NT2/D1 (cell line): Measurements from ENCODE around the gene FBXO36.
"Not testable (repeated sequence)": the region's sequence is repeated elsewhere in the genome, so short reads cannot be mapped to it uniquely, and the experiment has no call there.

Experiments used
- DNase-seq: peaks from one replicate; pipeline ENCODE4 v3.0.0-alpha.2; 2011; ENCODE audit warnings: low read depth, low spot score
- H3K27me3 ChIP-seq: 2 replicates; pipeline ENCODE4 v1.6.0; 2011; ENCODE audit warnings: mild to moderate bottlenecking; ENCODE audit not compliant: insufficient read length, insufficient read depth
- H3K36me3 ChIP-seq: 2 replicates; pipeline ENCODE4 v1.6.1; 2011; ENCODE audit warnings: mild to moderate bottlenecking, low read length, mixed read lengths; ENCODE audit not compliant: insufficient read depth, insufficient read length
- H3K4me1 ChIP-seq: 2 replicates; pipeline ENCODE4 v1.5.1; 2011; ENCODE audit not compliant: insufficient read depth, insufficient read length
- H3K4me3 ChIP-seq: 2 replicates; pipeline ENCODE4 v1.5.1; 2011; ENCODE audit warnings: low read depth; ENCODE audit not compliant: insufficient read length
- H3K9ac ChIP-seq: 2 replicates; pipeline ENCODE4 v1.6.0; 2011; ENCODE audit warnings: low read depth; ENCODE audit not compliant: insufficient read length
- H3K9me3 ChIP-seq: 2 replicates; pipeline ENCODE4 v1.5.1; 2011; ENCODE audit warnings: mild to moderate bottlenecking, low read length; ENCODE audit not compliant: insufficient read depth
- SUZ12 ChIP-seq: IDR thresholded peaks from 2 replicates; pipeline ENCODE4 v1.6.1; 2011; ENCODE audit not compliant: insufficient read length, insufficient read depth; ENCODE audit errors: extremely low read depth
- YY1 ChIP-seq: IDR thresholded peaks from 2 replicates; pipeline ENCODE4 v1.6.1; 2011; ENCODE audit not compliant: insufficient read length, insufficient read depth
- ZNF274 ChIP-seq: IDR thresholded peaks from 2 replicates; pipeline ENCODE4 v1.6.1; 2011; ENCODE audit warnings: mild to moderate bottlenecking, low read depth, low read length

Gene FBXO36

GRCh38 chr2:229943770-229944449, 21.6 kb downstream of the FBXO36 start:
- H3K27me3 ChIP-seq = no peaks in the 10 kb centered on the region
- DNase-seq = no peak
- no peaks in the 10 kb centered on the region for H3K9me3 ChIP-seq
- no peak overlapping the region for H3K9ac ChIP-seq
- no peaks in the 10 kb centered on the region for H3K4me1 ChIP-seq
- peaks cover 6% of the 10 kb centered on the region for H3K36me3 ChIP-seq
- H3K4me3 ChIP-seq = no peak overlapping the region
- no peak for TF ChIP-seq YY1
- no peak for TF ChIP-seq SUZ12
- no peak for TF ChIP-seq ZNF274

- H3K27me3 ChIP-seq = no peaks in the 10 kb centered on the region
- no peak for DNase-seq
- H3K4me3 ChIP-seq = no peak overlapping the region
- H3K9ac ChIP-seq = no peak overlapping the region
- no peaks in the 10 kb centered on the region for H3K9me3 ChIP-seq
- peaks cover 2% of the 10 kb centered on the region for H3K36me3 ChIP-seq
- TF ChIP-seq SUZ12 (no peak), ZNF274 (no peak), YY1 (no peak)
- H3K4me1 ChIP-seq = no peaks in the 10 kb centered on the region
These were observed 23.7 kb downstream of the FBXO36 start for GRCh38 chr2:229945975-229946374.

- no peaks in the 10 kb centered on the region for H3K27me3 ChIP-seq
- peaks cover 2% of the 10 kb centered on the region for H3K36me3 ChIP-seq
- H3K9ac ChIP-seq = no peak overlapping the region
- no peak for TF ChIP-seq SUZ12
- TF ChIP-seq YY1 = no peak
- TF ChIP-seq ZNF274 = no peak
- H3K4me1 ChIP-seq = no peaks in the 10 kb centered on the region
- no peaks in the 10 kb centered on the region for H3K9me3 ChIP-seq
- no peak for DNase-seq
- no peak overlapping the region for H3K4me3 ChIP-seq
These were observed 25.2 kb downstream of the FBXO36 start for GRCh38 chr2:229947544-229947943.

GRCh38 chr2:229952256-229952835, 30.0 kb downstream of the FBXO36 start:
- DNase-seq = peak; percentile 71
- H3K4me3 ChIP-seq = peak overlapping the region; percentile 65
- no peaks in the 10 kb centered on the region for H3K36me3 ChIP-seq
- TF ChIP-seq YY1 (no peak), SUZ12 (no peak), ZNF274 (no peak)
- H3K4me1 ChIP-seq = no peaks in the 10 kb centered on the region
- peak overlapping the region; percentile 74 for H3K9ac ChIP-seq
- no peaks in the 10 kb centered on the region for H3K9me3 ChIP-seq
- no peaks in the 10 kb centered on the region for H3K27me3 ChIP-seq

GRCh38 chr2:229955663-229956062, 33.4 kb downstream of the FBXO36 start:
- TF ChIP-seq ZNF274 = no peak
- no peak for TF ChIP-seq SUZ12
- TF ChIP-seq YY1 = no peak
- Histone ChIP-seq H3K36me3 (peaks cover 3% of the 10 kb centered on the region), H3K4me1 (no peaks in the 10 kb centered on the region), H3K27me3 (no peaks in the 10 kb centered on the region), H3K4me3 (no peak overlapping the region), H3K9ac (no peak overlapping the region), H3K9me3 (no peaks in the 10 kb centered on the region)
- no peak for DNase-seq

GRCh38 chr2:229956491-229956890, 34.2 kb downstream of the FBXO36 start:
- Histone ChIP-seq H3K36me3 (peaks cover 3% of the 10 kb centered on the region), H3K9ac (no peak overlapping the region), H3K4me3 (no peak overlapping the region), H3K9me3 (no peaks in the 10 kb centered on the region), H3K4me1 (no peaks in the 10 kb centered on the region), H3K27me3 (no peaks in the 10 kb centered on the region)
- TF ChIP-seq YY1 (no peak), ZNF274 (no peak), SUZ12 (no peak)
- DNase-seq = no peak

- not testable (repeated sequence) for H3K9ac ChIP-seq, H3K27me3 ChIP-seq, H3K4me3 ChIP-seq, H3K4me1 ChIP-seq, H3K36me3 ChIP-seq, DNase-seq, H3K9me3 ChIP-seq
These were observed 41.3 kb downstream of the FBXO36 start for GRCh38 chr2:229963596-229963995.

- H3K4me3 ChIP-seq = no peak overlapping the region
- no peaks in the 10 kb centered on the region for H3K4me1 ChIP-seq
- H3K36me3 ChIP-seq = no peaks in the 10 kb centered on the region
- DNase-seq = no peak
- no peak overlapping the region for H3K9ac ChIP-seq
- TF ChIP-seq ZNF274 (no peak), YY1 (no peak), SUZ12 (no peak)
- H3K27me3 ChIP-seq = no peaks in the 10 kb centered on the region
- H3K9me3 ChIP-seq = no peaks in the 10 kb centered on the region
These were observed 47.6 kb downstream of the FBXO36 start for GRCh38 chr2:229969921-229970320.
